GM04504 (cell line): ENCODE measurements around the gene TMEM248.
"Not testable (repeated sequence)": the region's sequence is repeated elsewhere in the genome, so short reads cannot be mapped to it uniquely, and the experiment has no call there.

Source experiments
- DNase-seq: peaks from one replicate; pipeline ENCODE4 v3.0.0-alpha.2; 2012; ENCODE audit warnings: low read depth

Gene TMEM248

GRCh38 chr7:67000601-67001258 lies 79.7 kb downstream of the TMEM248 start:
- not testable (repeated sequence) for DNase-seq

- DNase-seq: not testable (repeated sequence)
These were observed 83.1 kb downstream of the TMEM248 start for GRCh38 chr7:67004145-67004544.

GRCh38 chr7:67006965-67007364 lies 85.9 kb downstream of the TMEM248 start:
- DNase-seq: no peak
